Loucy (cell line): ENCODE measurements around the gene PSPH.
"Not testable (repeated sequence)": the region's sequence is repeated elsewhere in the genome, so short reads cannot be mapped to it uniquely, and the experiment has no call there.

Source experiments
- H2AFZ ChIP-seq: fragments of 200-600 bp; sonication (generic); 2 replicates; pipeline ENCODE4 v1.6.0; 2016; ENCODE audit warnings: antibody characterized with exemption, mild to moderate bottlenecking, low read length, moderate library complexity
- H3F3A ChIP-seq: fragments of 200-600 bp; 2 replicates; pipeline ENCODE4 v1.6.0; 2016; ENCODE audit warnings: antibody characterized with exemption, low read depth, mild to moderate bottlenecking
- H3K27me3 ChIP-seq: fragments of 200-600 bp; sonication (generic); 2 replicates; pipeline ENCODE4 v1.6.1; 2014; ENCODE audit warnings: low read length, mild to moderate bottlenecking; ENCODE audit not compliant: insufficient read depth, poor library complexity, severe bottlenecking
- H3K36me3 ChIP-seq: fragments of 200-600 bp; sonication (generic); 2 replicates; pipeline ENCODE4 v1.6.1; 2016; ENCODE audit warnings: low read length; ENCODE audit not compliant: insufficient read depth
- H3K4me1 ChIP-seq: fragments of 200-600 bp; sonication (generic); 2 replicates; pipeline ENCODE4 v1.5.1; 2014; ENCODE audit warnings: low read length, mild to moderate bottlenecking; ENCODE audit not compliant: insufficient read depth, poor library complexity, severe bottlenecking
- H3K4me2 ChIP-seq: fragments of 200-600 bp; sonication (generic); 2 replicates; pipeline ENCODE4 v1.6.0; 2014; ENCODE audit warnings: antibody characterized with exemption, low read length, low read depth, mild to moderate bottlenecking; ENCODE audit not compliant: poor library complexity, severe bottlenecking
- H3K4me3 ChIP-seq: fragments of 200-600 bp; sonication (generic); 2 replicates; pipeline ENCODE4 v1.5.1; 2014; ENCODE audit warnings: low read length, mild to moderate bottlenecking, mixed read lengths; ENCODE audit not compliant: poor library complexity, severe bottlenecking
- H3K79me2 ChIP-seq: fragments of 200-600 bp; sonication (generic); 2 replicates; pipeline ENCODE4 v1.6.1; 2014; ENCODE audit warnings: low read length; ENCODE audit not compliant: insufficient read depth
- H3K9ac ChIP-seq: fragments of 200-600 bp; sonication (generic); 2 replicates; pipeline ENCODE4 v1.6.0; 2014; ENCODE audit warnings: mild to moderate bottlenecking, low read depth, low read length, moderate library complexity; ENCODE audit not compliant: poor library complexity, severe bottlenecking
- H3K9me2 ChIP-seq: fragments of 200-600 bp; sonication (generic); replicated peaks from 2 replicates; pipeline ENCODE4 v1.6.1; 2016; ENCODE audit warnings: low read depth, low read length, mixed read lengths
- H3K9me3 ChIP-seq: fragments of 200-600 bp; sonication (generic); 2 replicates; pipeline ENCODE4 v1.6.1; 2014; ENCODE audit warnings: mild to moderate bottlenecking, antibody characterized with exemption, low read length, low read depth; ENCODE audit not compliant: insufficient read depth
- H4K20me1 ChIP-seq: fragments of 200-600 bp; sonication (generic); 2 replicates; pipeline ENCODE4 v1.6.0; 2014; ENCODE audit warnings: antibody characterized with exemption, low read length, mild to moderate bottlenecking; ENCODE audit not compliant: insufficient read depth, poor library complexity, severe bottlenecking
- CTCF ChIP-seq: fragments of 200-600 bp; sonication (generic); conservative IDR thresholded peaks from 2 replicates; pipeline ENCODE4 v1.5.1; 2014; ENCODE audit warnings: mild to moderate bottlenecking, antibody characterized with exemption, low read length
- EZH2phosphoT487 ChIP-seq: fragments of 200-600 bp; IDR thresholded peaks from 2 replicates; pipeline ENCODE4 v1.6.1; 2018; ENCODE audit warnings: antibody characterized with exemption, mild to moderate bottlenecking, moderate library complexity, borderline replicate concordance

The PSPH gene

GRCh38 chr7:56019501-56019900 is 31.7 kb downstream of the PSPH start:
- H3K4me3 ChIP-seq, result no peak overlapping the region
- no peaks in the 10 kb centered on the region for H3K9me3 ChIP-seq
- no peak overlapping the region for H3K4me2 ChIP-seq
- no peaks in the 10 kb centered on the region for H4K20me1 ChIP-seq
- H3K9ac ChIP-seq, result no peak overlapping the region
- peaks cover 10% of the 10 kb centered on the region; the same call in 1 of the 2 replicates for H3K36me3 ChIP-seq
- no peak overlapping the region for H2AFZ ChIP-seq
- no peaks in the 10 kb centered on the region for H3K79me2 ChIP-seq
- no peaks in the 10 kb centered on the region for H3K27me3 ChIP-seq
- TF ChIP-seq CTCF, result no peak
- TF ChIP-seq EZH2phosphoT487, result no peak
- H3K9me2 ChIP-seq, result no peaks in the 10 kb centered on the region
- no peaks in the 10 kb centered on the region for H3F3A ChIP-seq
- no peaks in the 10 kb centered on the region for H3K4me1 ChIP-seq

- not testable (repeated sequence) for H3K4me2 ChIP-seq, H3K79me2 ChIP-seq, H2AFZ ChIP-seq, H3K9me2 ChIP-seq, H3K27me3 ChIP-seq, H4K20me1 ChIP-seq, H3K9ac ChIP-seq, H3K9me3 ChIP-seq, H3F3A ChIP-seq, H3K4me1 ChIP-seq, H3K4me3 ChIP-seq
- peaks cover 10% of the 10 kb centered on the region; the same call in 1 of the 2 replicates for H3K36me3 ChIP-seq
Observed at GRCh38 chr7:56017015-56017414, 34.2 kb downstream of the PSPH start.

GRCh38 chr7:56009695-56010094 is 41.5 kb downstream of the PSPH start:
- no peaks in the 10 kb centered on the region for H4K20me1 ChIP-seq
- H2AFZ ChIP-seq, result no peak overlapping the region
- H3K4me3 ChIP-seq, result no peak overlapping the region
- TF ChIP-seq CTCF (no peak), EZH2phosphoT487 (no peak)
- no peaks in the 10 kb centered on the region for H3K4me1 ChIP-seq
- H3K9me3 ChIP-seq, result no peaks in the 10 kb centered on the region
- no peaks in the 10 kb centered on the region for H3K36me3 ChIP-seq
- no peaks in the 10 kb centered on the region for H3F3A ChIP-seq
- H3K9me2 ChIP-seq, result no peaks in the 10 kb centered on the region
- H3K79me2 ChIP-seq, result no peaks in the 10 kb centered on the region
- H3K4me2 ChIP-seq, result no peak overlapping the region
- no peaks in the 10 kb centered on the region for H3K27me3 ChIP-seq
- H3K9ac ChIP-seq, result no peak overlapping the region

GRCh38 chr7:56007891-56008290 is 43.4 kb downstream of the PSPH start:
- Histone ChIP-seq H3K9ac (no peak overlapping the region), H3K27me3 (no peaks in the 10 kb centered on the region)
- TF ChIP-seq CTCF, result no peak
- no peak for TF ChIP-seq EZH2phosphoT487

More at GRCh38 chr7:56007891-56008290, 43.4 kb downstream of the PSPH start:
- no peaks in the 10 kb centered on the region for H3F3A ChIP-seq
- no peaks in the 10 kb centered on the region for H3K9me3 ChIP-seq
- H3K4me1 ChIP-seq, result no peaks in the 10 kb centered on the region
- H3K9me2 ChIP-seq, result no peaks in the 10 kb centered on the region
- no peak overlapping the region for H3K4me3 ChIP-seq
- H4K20me1 ChIP-seq, result no peaks in the 10 kb centered on the region
- H3K4me2 ChIP-seq, result no peak overlapping the region
- H3K36me3 ChIP-seq, result no peaks in the 10 kb centered on the region
- no peak overlapping the region for H2AFZ ChIP-seq
- H3K79me2 ChIP-seq, result no peaks in the 10 kb centered on the region
